ENCODE measurements around the gene DGKI.

GRCh38 chr7:137810248-137810647, 36.5 kb downstream of the DGKI start:
- TF ChIP-seq CTCF (IDR thresholded peaks at IDR 0.05 in 4 of 5, conservative IDR thresholded peaks at IDR 0.05 in 1 of 5) (no peak), POLR2A (IDR thresholded peaks at IDR 0.05) (no peak)
